MM.1S (cell line): ENCODE results near the gene PHF23.

Source experiments
- EZH2phosphoT487 ChIP-seq: fragments of 300-600 bp; sonication (generic); IDR thresholded peaks from 2 replicates; pipeline ENCODE4 v1.6.1; 2018; ENCODE audit warnings: antibody characterized with exemption, low read length
- TF ChIP-seq, protein P1 (sequence below): fragments of 300-600 bp; sonication (generic); IDR thresholded peaks from 2 replicates; pipeline ENCODE4 v1.5.1; 2016; ENCODE audit warnings: antibody characterized with exemption, low read length, mixed read lengths

DNA sequence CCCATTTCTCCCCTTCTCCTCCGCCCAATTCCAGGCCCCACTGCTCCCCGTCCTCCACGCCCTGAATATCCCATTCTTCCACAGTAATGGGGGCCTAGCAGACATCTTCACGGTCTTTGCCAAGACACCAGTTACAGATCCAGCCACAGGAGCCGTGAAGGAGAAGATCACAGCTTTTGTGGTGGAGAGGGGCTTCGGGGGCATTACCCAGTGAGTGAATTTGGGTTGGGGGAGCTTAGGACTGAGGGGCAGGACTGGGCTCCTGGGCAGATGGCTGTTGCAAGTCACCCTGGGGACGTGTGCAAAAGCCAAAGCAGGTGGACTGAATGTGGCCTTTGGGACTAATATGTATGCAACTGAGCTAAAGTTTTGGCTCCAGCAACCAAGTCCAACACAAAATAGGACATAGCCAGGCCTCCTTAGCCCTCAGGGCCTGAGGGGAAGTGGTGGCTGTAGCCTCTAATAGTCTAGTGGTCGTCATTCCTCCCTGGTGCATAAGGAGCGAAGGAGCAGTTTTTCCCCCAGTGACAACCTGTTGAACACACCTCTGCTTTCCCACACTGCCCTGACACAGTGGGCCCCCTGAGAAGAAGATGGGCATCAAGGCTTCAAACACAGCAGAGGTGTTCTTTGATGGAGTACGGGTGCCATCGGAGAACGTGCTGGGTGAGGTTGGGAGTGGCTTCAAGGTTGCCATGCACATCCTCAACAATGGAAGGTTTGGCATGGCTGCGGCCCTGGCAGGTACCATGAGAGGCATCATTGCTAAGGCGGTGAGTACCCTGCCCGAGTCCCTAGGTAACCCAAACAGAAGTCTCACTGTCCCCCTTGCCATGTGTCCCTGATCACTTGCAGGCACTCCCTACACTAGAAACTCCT is 16.9 kb downstream of the PHF23 start:
- TF ChIP-seq, protein P1, sequence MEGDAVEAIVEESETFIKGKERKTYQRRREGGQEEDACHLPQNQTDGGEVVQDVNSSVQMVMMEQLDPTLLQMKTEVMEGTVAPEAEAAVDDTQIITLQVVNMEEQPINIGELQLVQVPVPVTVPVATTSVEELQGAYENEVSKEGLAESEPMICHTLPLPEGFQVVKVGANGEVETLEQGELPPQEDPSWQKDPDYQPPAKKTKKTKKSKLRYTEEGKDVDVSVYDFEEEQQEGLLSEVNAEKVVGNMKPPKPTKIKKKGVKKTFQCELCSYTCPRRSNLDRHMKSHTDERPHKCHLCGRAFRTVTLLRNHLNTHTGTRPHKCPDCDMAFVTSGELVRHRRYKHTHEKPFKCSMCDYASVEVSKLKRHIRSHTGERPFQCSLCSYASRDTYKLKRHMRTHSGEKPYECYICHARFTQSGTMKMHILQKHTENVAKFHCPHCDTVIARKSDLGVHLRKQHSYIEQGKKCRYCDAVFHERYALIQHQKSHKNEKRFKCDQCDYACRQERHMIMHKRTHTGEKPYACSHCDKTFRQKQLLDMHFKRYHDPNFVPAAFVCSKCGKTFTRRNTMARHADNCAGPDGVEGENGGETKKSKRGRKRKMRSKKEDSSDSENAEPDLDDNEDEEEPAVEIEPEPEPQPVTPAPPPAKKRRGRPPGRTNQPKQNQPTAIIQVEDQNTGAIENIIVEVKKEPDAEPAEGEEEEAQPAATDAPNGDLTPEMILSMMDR = no peak
- no peak for TF ChIP-seq EZH2phosphoT487
